K562 (cell line): ENCODE measurements around the gene FOXL2NB. TPM values are rescaled to one million over a fixed set of nuclear protein-coding genes. Genes with fewer than 3 reads are reported as not detected.
A peak's percentile ranks its signal among the peaks of the same experiment; 100 is the strongest.

Experiments used
- BCOR ChIP-seq: fragments of 450-650 bp; IDR thresholded peaks from 2 replicates; pipeline ENCODE4 v1.6.1; 2016
- BRD9 ChIP-seq: fragments of 450-650 bp; IDR thresholded peaks from 2 replicates; pipeline ENCODE4 v1.6.1; 2018; ENCODE audit warnings: low read depth; ENCODE audit not compliant: partially characterized antibody
- DMBX1 ChIP-seq: fragments of 250-450 bp; sonication (Bioruptor Pico); IDR thresholded peaks from 2 replicates; pipeline ENCODE4 v1.8.0; 2022; ENCODE audit warnings: inconsistent platforms, mild to moderate bottlenecking, moderate library complexity, borderline replicate concordance
- EHMT2 ChIP-seq: fragments of 450-650 bp; IDR thresholded peaks from 2 replicates; pipeline ENCODE4 v1.6.1; 2018; ENCODE audit warnings: antibody characterized with exemption
- HDGF ChIP-seq: fragments of 450-650 bp; IDR thresholded peaks from 2 replicates; pipeline ENCODE4 v1.6.1; 2016
- HMGXB4 ChIP-seq: sonication (generic); formaldehyde crosslinking; IDR thresholded peaks from 2 replicates; pipeline ENCODE4 v1.8.1; 2023; ENCODE audit warnings: mild to moderate bottlenecking, missing genetic modification reagents
- MECOM ChIP-seq: fragments of 250-450 bp; sonication (Bioruptor Pico); IDR thresholded peaks from 2 replicates; pipeline ENCODE4 v1.8.0; 2022; ENCODE audit warnings: inconsistent platforms
- MTA1 ChIP-seq: fragments of 450-650 bp; IDR thresholded peaks from 2 replicates; pipeline ENCODE4 v1.6.1; 2017; ENCODE audit warnings: borderline replicate concordance
- PHB2 ChIP-seq: fragments of 450-650 bp; IDR thresholded peaks from 2 replicates; pipeline ENCODE4 v1.6.1; 2017; ENCODE audit warnings: low read depth
- PKNOX1 ChIP-seq: fragments of 450-650 bp; IDR thresholded peaks from 2 replicates; pipeline ENCODE4 v1.6.1; 2016
- SAP30 ChIP-seq: fragments of 200-600 bp; sonication (generic); IDR thresholded peaks from 2 replicates; pipeline ENCODE4 v1.6.1; 2012; ENCODE audit warnings: borderline replicate concordance, low read depth, mild to moderate bottlenecking, moderate library complexity, low read length, control low read depth, inconsistent platforms; ENCODE audit not compliant: insufficient read depth, poor library complexity, severe bottlenecking
- SLC30A9 ChIP-seq: fragments of 250-450 bp; sonication (Bioruptor Pico); IDR thresholded peaks from 2 replicates; pipeline ENCODE4 v1.8.0; 2022; ENCODE audit warnings: mild to moderate bottlenecking, moderate library complexity
- SMARCA4 ChIP-seq: fragments of 450-650 bp; IDR thresholded peaks from 2 replicates; pipeline ENCODE4 v1.6.1; 2016
- TCF3 ChIP-seq: sonication (generic); formaldehyde crosslinking; IDR thresholded peaks from 2 replicates; pipeline ENCODE4 v1.4.0; 2020; ENCODE audit warnings: mild to moderate bottlenecking, missing genetic modification reagents
- ZC3H8 ChIP-seq: fragments of 450-650 bp; IDR thresholded peaks from 2 replicates; pipeline ENCODE4 v1.6.1; 2017
- ZFX ChIP-seq: sonication (generic); formaldehyde crosslinking; IDR thresholded peaks from 2 replicates; pipeline ENCODE4 v1.8.0; 2022; ENCODE audit warnings: mild to moderate bottlenecking, missing genetic modification reagents, moderate library complexity
- polyA plus RNA-seq, 8 experiments: library from polyadenylated mRNA; depleted of rRNA in 4 of 8; stranded (reverse) in 5 of 8; unstranded in 3 of 8; fragments of >200 nt; fragmentation: Nextera tagmentation in 2 of 8; fragmentation: Illumina TruSeq in 1 of 8; extraction: Ambion mirVana in 2 of 8; extraction: Trizol in 1 of 8; gene quantifications; 2 replicates each; pipeline versions ENCODE4 v1.2.1 to v1.2.3, GENCODE V29; 2011 to 2014; ENCODE audit warnings: inconsistent platforms in 1 of 8, missing spikeins in 1 of 8
- total RNA-seq, 7 experiments: library from RNA; depleted of rRNA in 6 of 7; stranded (reverse); fragments of >200 nt in 6 of 7; fragmentation: Illumina TruSeq in 2 of 7; extraction: Trizol in 2 of 7; gene quantifications; 2 replicates each; pipeline versions ENCODE4 v1.2.1 to v1.2.3, GENCODE V29; 2011 to 2021; ENCODE audit warnings: low replicate concordance in 1 of 7
- TF ChIP-seq, protein P1 (sequence below): fragments of 450-650 bp; IDR thresholded peaks from 2 replicates; pipeline ENCODE4 v1.6.1; 2016; ENCODE audit warnings: antibody characterized with exemption
- TF ChIP-seq, protein P2 (sequence below): fragments of 200-800 bp; sonication (Bioruptor generic); IDR thresholded peaks from 2 replicates; pipeline ENCODE4 v1.6.1; 2016; ENCODE audit warnings: missing genetic modification characterization, missing compliant biosample characterization

FOXL2NB gene
- total and polyA plus RNA-seq, 9 of the 15 experiments (the other 6 are each of a cell fraction or from before 2014, with no cell fraction given): 0.71 to 17.4 (median 9.0) TPM

DNA sequence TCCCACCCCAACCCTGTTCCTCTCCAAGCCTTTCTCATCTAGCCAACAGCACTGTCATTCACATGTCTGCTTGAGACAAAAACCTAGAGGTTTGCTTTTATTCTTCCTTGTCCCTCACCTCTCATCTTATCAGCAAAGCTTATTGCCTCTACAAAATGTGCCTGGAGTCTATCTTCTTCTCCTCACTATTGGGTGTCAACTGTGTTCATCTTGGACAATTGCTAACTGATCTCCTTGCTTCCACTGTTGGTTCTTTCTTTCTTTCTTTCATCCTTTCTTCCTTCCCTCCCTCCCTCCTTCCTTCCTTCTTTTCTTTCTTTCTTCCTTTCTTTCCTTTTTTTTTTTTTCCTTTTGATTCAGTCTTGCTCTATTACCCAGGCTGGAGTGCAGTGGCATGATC lies 48.3 kb upstream of the FOXL2NB start (continued):
- TF ChIP-seq MTA1 (peak; percentile 60; the same call in 1 of the 2 replicates), BCOR (0 out of 2 replicates have a peak, but pooled peaks have one; percentile 21), HDGF (0 out of 2 replicates have a peak, but pooled peaks have one; percentile 22), DMBX1 (CRISPR knock-in tag) (0 out of 2 replicates have a peak, but pooled peaks have one; percentile 43), SLC30A9 (CRISPR knock-in tag) (no peak), SMARCA4 (peak; percentile 64), ZFX (CRISPR knock-in tag) (no peak), TCF3 (CRISPR knock-in tag) (0 out of 2 replicates have a peak, but pooled peaks have one; percentile 4), ZC3H8 (no peak), PKNOX1 (peak; percentile 67), EHMT2 (peak; percentile 88), PHB2 (peak; percentile 51; the same call in 1 of the 2 replicates), HMGXB4 (CRISPR knock-in tag) (no peak), BRD9 (peak; percentile 32), SAP30 (no peak), MECOM (CRISPR knock-in tag) (no peak)
- TF ChIP-seq, protein P1, sequence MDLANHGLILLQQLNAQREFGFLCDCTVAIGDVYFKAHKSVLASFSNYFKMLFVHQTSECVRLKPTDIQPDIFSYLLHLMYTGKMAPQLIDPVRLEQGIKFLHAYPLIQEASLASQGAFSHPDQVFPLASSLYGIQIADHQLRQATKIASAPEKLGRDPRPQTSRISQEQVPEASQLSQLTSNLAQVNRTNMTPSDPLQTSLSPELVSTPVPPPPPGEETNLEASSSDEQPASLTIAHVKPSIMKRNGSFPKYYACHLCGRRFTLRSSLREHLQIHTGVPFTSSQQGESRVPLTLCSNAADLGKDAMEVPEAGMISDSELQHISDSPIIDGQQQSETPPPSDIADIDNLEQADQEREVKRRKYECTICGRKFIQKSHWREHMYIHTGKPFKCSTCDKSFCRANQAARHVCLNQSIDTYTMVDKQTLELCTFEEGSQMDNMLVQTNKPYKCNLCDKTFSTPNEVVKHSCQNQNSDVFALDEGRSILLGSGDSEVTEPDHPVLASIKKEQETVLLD: 0 out of 2 replicates have a peak, but pooled peaks have one; percentile 53
- TF ChIP-seq, protein P2, sequence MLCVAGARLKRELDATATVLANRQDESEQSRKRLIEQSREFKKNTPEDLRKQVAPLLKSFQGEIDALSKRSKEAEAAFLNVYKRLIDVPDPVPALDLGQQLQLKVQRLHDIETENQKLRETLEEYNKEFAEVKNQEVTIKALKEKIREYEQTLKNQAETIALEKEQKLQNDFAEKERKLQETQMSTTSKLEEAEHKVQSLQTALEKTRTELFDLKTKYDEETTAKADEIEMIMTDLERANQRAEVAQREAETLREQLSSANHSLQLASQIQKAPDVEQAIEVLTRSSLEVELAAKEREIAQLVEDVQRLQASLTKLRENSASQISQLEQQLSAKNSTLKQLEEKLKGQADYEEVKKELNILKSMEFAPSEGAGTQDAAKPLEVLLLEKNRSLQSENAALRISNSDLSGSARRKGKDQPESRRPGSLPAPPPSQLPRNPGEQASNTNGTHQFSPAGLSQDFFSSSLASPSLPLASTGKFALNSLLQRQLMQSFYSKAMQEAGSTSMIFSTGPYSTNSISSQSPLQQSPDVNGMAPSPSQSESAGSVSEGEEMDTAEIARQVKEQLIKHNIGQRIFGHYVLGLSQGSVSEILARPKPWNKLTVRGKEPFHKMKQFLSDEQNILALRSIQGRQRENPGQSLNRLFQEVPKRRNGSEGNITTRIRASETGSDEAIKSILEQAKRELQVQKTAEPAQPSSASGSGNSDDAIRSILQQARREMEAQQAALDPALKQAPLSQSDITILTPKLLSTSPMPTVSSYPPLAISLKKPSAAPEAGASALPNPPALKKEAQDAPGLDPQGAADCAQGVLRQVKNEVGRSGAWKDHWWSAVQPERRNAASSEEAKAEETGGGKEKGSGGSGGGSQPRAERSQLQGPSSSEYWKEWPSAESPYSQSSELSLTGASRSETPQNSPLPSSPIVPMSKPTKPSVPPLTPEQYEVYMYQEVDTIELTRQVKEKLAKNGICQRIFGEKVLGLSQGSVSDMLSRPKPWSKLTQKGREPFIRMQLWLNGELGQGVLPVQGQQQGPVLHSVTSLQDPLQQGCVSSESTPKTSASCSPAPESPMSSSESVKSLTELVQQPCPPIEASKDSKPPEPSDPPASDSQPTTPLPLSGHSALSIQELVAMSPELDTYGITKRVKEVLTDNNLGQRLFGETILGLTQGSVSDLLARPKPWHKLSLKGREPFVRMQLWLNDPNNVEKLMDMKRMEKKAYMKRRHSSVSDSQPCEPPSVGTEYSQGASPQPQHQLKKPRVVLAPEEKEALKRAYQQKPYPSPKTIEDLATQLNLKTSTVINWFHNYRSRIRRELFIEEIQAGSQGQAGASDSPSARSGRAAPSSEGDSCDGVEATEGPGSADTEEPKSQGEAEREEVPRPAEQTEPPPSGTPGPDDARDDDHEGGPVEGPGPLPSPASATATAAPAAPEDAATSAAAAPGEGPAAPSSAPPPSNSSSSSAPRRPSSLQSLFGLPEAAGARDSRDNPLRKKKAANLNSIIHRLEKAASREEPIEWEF (CRISPR knock-in tag): no peak
